Mesendoderm (in vitro differentiated cells): ENCODE data around the gene AFDN.

Experiments
- DNase-seq: peaks from one replicate; pipeline ENCODE4 v3.0.0; 2013
- H2AK5ac ChIP-seq: 2 replicates; pipeline ENCODE4 v1.6.1; 2013; ENCODE audit warnings: low read length, inconsistent platforms
- H2BK120ac ChIP-seq: 2 replicates; pipeline ENCODE4 v1.6.1; 2013; ENCODE audit warnings: low read depth, mild to moderate bottlenecking, low read length, moderate library complexity, mixed read lengths
- H2BK15ac ChIP-seq: replicated peaks from 2 replicates; pipeline ENCODE4 v1.6.1; 2013; ENCODE audit warnings: low read depth, mild to moderate bottlenecking, moderate library complexity
- H2BK5ac ChIP-seq: 2 replicates; pipeline ENCODE4 v1.6.1; 2013; ENCODE audit warnings: low read length, inconsistent platforms
- H3K18ac ChIP-seq: 2 replicates; pipeline ENCODE4 v1.6.1; 2013; ENCODE audit warnings: mild to moderate bottlenecking, low read length, mixed read lengths
- H3K23ac ChIP-seq: one replicate; pipeline ENCODE4 v1.6.1; 2013; ENCODE audit warnings: low read length
- H3K27ac ChIP-seq: 2 replicates; pipeline ENCODE4 v1.5.1; 2013; ENCODE audit warnings: low read depth, mild to moderate bottlenecking, inconsistent platforms, low read length, moderate library complexity
- H3K27me3 ChIP-seq: 2 replicates; pipeline ENCODE4 v1.6.1; 2013; ENCODE audit warnings: low read length, control low read depth, mild to moderate bottlenecking, inconsistent platforms; ENCODE audit not compliant: insufficient read depth, poor library complexity
- H3K36me3 ChIP-seq: 2 replicates; pipeline ENCODE4 v1.6.1; 2013; ENCODE audit warnings: low read length, inconsistent platforms; ENCODE audit not compliant: control insufficient read depth, insufficient read depth
- H3K4ac ChIP-seq: one replicate; pipeline ENCODE4 v1.6.1; 2013; ENCODE audit warnings: low read depth, mild to moderate bottlenecking, low read length, moderate library complexity
- H3K4me1 ChIP-seq: 2 replicates; pipeline ENCODE4 v1.6.1; 2013; ENCODE audit warnings: low read depth, low read length, inconsistent platforms; ENCODE audit not compliant: control insufficient read depth
- H3K4me2 ChIP-seq: 2 replicates; pipeline ENCODE4 v1.6.1; 2013; ENCODE audit warnings: low read length
- H3K4me3 ChIP-seq: 2 replicates; pipeline ENCODE4 v1.5.1; 2013; ENCODE audit warnings: mild to moderate bottlenecking, low read length
- H3K56ac ChIP-seq: one replicate; pipeline ENCODE4 v1.6.1; 2013; ENCODE audit warnings: low read length
- H3K79me1 ChIP-seq: 2 replicates; pipeline ENCODE4 v1.6.1; 2013; ENCODE audit warnings: low read length, inconsistent platforms
- H3K79me2 ChIP-seq: 2 replicates; pipeline ENCODE4 v1.6.1; 2013; ENCODE audit warnings: mild to moderate bottlenecking, low read length; ENCODE audit not compliant: control insufficient read depth, insufficient read depth
- H3K9ac ChIP-seq: 2 replicates; pipeline ENCODE4 v1.6.1; 2013; ENCODE audit warnings: low read length, inconsistent platforms
- H4K5ac ChIP-seq: one replicate; pipeline ENCODE4 v1.6.1; 2013; ENCODE audit warnings: low read length
- H4K8ac ChIP-seq: one replicate; pipeline ENCODE4 v1.6.1; 2013; ENCODE audit warnings: low read depth, mild to moderate bottlenecking, control low read depth, low read length, moderate library complexity
- WGBS: extraction: QIAGEN DNeasy Blood & Tissue Kit; methylation state at CpG from one replicate; pipeline ENCODE4 v1.1.7; 2013; ENCODE audit warnings: low lambda C conversion rate, missing lambda C conversion rate; ENCODE audit not compliant: insufficient coverage; ENCODE audit errors: extremely low coverage; 5-methylcytosine and 5-hydroxymethylcytosine counted together

AFDN gene

GRCh38 chr6:167879612-167880011, 52.9 kb downstream of the AFDN start:
- no peak overlapping the region for H3K56ac ChIP-seq
- peaks cover 5% of the 10 kb centered on the region for H3K36me3 ChIP-seq
- no peak overlapping the region for H3K4me2 ChIP-seq
- no peak overlapping the region for H2BK15ac ChIP-seq
- H2BK120ac ChIP-seq, result no peak overlapping the region
- WGBS, result no CpG with 5 or more reads among the region's 1 CpG
- H3K27me3 ChIP-seq, result no peaks in the 10 kb centered on the region
- no peak overlapping the region for H4K5ac ChIP-seq
- H3K18ac ChIP-seq, result no peak overlapping the region
- DNase-seq, result no peak
- no peak overlapping the region for H3K23ac ChIP-seq
- no peak overlapping the region for H3K9ac ChIP-seq
- peaks cover 4% of the 10 kb centered on the region for H3K79me1 ChIP-seq
- no peak overlapping the region for H3K4ac ChIP-seq
- peaks cover 4% of the 10 kb centered on the region for H3K4me1 ChIP-seq
- H3K4me3 ChIP-seq, result no peak overlapping the region
- H2BK5ac ChIP-seq, result no peak overlapping the region
- no peak overlapping the region for H2AK5ac ChIP-seq
- no peaks in the 10 kb centered on the region for H3K79me2 ChIP-seq
- no peak overlapping the region for H4K8ac ChIP-seq
- H3K27ac ChIP-seq, result no peak overlapping the region

GRCh38 chr6:167881327-167881726, 54.6 kb downstream of the AFDN start:
- no peak overlapping the region for H4K8ac ChIP-seq
- no CpG with 5 or more reads among the region's 2 CpGs for WGBS
- peak overlapping the region; percentile 15 for H2AK5ac ChIP-seq
- peak overlapping the region; percentile 26 for H3K9ac ChIP-seq
- peaks cover 4% of the 10 kb centered on the region for H3K4me1 ChIP-seq
- no peaks in the 10 kb centered on the region for H3K79me1 ChIP-seq
- peak overlapping the region; percentile 23 for H3K18ac ChIP-seq
- no peak overlapping the region for H3K4ac ChIP-seq
- no peaks in the 10 kb centered on the region for H3K79me2 ChIP-seq
- DNase-seq, result peak; percentile 88
- H3K56ac ChIP-seq, result peak overlapping the region; percentile 79
- H2BK5ac ChIP-seq, result peak overlapping the region; percentile 68
- H3K27me3 ChIP-seq, result no peaks in the 10 kb centered on the region
- H3K23ac ChIP-seq, result no peak overlapping the region
- H2BK15ac ChIP-seq, result no peak overlapping the region
- peaks cover 1% of the 10 kb centered on the region for H3K36me3 ChIP-seq
- no peak overlapping the region for H4K5ac ChIP-seq
- H3K4me3 ChIP-seq, result no peak overlapping the region
- H3K27ac ChIP-seq, result peak overlapping the region; percentile 60
- no peak overlapping the region for H2BK120ac ChIP-seq
- no peak overlapping the region for H3K4me2 ChIP-seq

GRCh38 chr6:167882244-167882643, 55.5 kb downstream of the AFDN start:
- WGBS, result no CpG with 5 or more reads among the region's 6 CpGs

GRCh38 chr6:167888098-167888497, 61.4 kb downstream of the AFDN start:
- no peak overlapping the region for H4K8ac ChIP-seq
- no peak overlapping the region for H3K27ac ChIP-seq
- H2BK120ac ChIP-seq, result no peak overlapping the region
- DNase-seq, result no peak
- H3K4ac ChIP-seq, result no peak overlapping the region
- no peak overlapping the region for H3K56ac ChIP-seq
- no peak overlapping the region for H2BK15ac ChIP-seq
- no peak overlapping the region for H3K9ac ChIP-seq
- H3K18ac ChIP-seq, result no peak overlapping the region
- no peak overlapping the region for H3K4me2 ChIP-seq
- H3K79me1 ChIP-seq, result peaks cover 1% of the 10 kb centered on the region
- no peak overlapping the region for H2AK5ac ChIP-seq
- H3K4me3 ChIP-seq, result no peak overlapping the region
- H3K27me3 ChIP-seq, result no peaks in the 10 kb centered on the region
- H2BK5ac ChIP-seq, result no peak overlapping the region
- H3K23ac ChIP-seq, result no peak overlapping the region
- H3K79me2 ChIP-seq, result no peaks in the 10 kb centered on the region
- peaks cover 1% of the 10 kb centered on the region for H3K36me3 ChIP-seq
- H4K5ac ChIP-seq, result no peak overlapping the region
- peaks cover 2% of the 10 kb centered on the region for H3K4me1 ChIP-seq

More at GRCh38 chr6:167882244-167882643, 55.5 kb downstream of the AFDN start:
- H3K4me3 ChIP-seq, result no peak overlapping the region
- no peak overlapping the region for H2BK15ac ChIP-seq
- no peak overlapping the region for H3K56ac ChIP-seq
- no peaks in the 10 kb centered on the region for H3K79me1 ChIP-seq
- no peak overlapping the region for H2BK120ac ChIP-seq
- peaks cover 1% of the 10 kb centered on the region for H3K36me3 ChIP-seq
- H3K27me3 ChIP-seq, result no peaks in the 10 kb centered on the region
- no peak overlapping the region for H2BK5ac ChIP-seq
- no peak overlapping the region for H4K5ac ChIP-seq
- H3K4ac ChIP-seq, result peak overlapping the region; percentile 37
- H3K23ac ChIP-seq, result no peak overlapping the region
- H2AK5ac ChIP-seq, result no peak overlapping the region
- H3K18ac ChIP-seq, result no peak overlapping the region
- H4K8ac ChIP-seq, result no peak overlapping the region
- H3K4me2 ChIP-seq, result no peak overlapping the region
- H3K27ac ChIP-seq, result no peak overlapping the region
- H3K79me2 ChIP-seq, result no peaks in the 10 kb centered on the region
- H3K4me1 ChIP-seq, result peaks cover 4% of the 10 kb centered on the region
- no peak for DNase-seq
- H3K9ac ChIP-seq, result no peak overlapping the region

GRCh38 chr6:167892835-167893815, 66.4 kb downstream of the AFDN start:
- Histone ChIP-seq H2BK15ac (no peak overlapping the region), H3K4me1 (peaks cover 10% of the 10 kb centered on the region), H3K9ac (no peak overlapping the region), H4K5ac (no peak overlapping the region), H2BK120ac (no peak overlapping the region), H3K56ac (peak overlapping the region; percentile 54), H3K79me1 (peaks cover 2% of the 10 kb centered on the region), H4K8ac (no peak overlapping the region), H2AK5ac (no peak overlapping the region), H3K36me3 (no peaks in the 10 kb centered on the region), H2BK5ac (no peak overlapping the region), H3K79me2 (no peaks in the 10 kb centered on the region), H3K27ac (peak overlapping the region; percentile 38), H3K23ac (no peak overlapping the region), H3K4ac (no peak overlapping the region), H3K18ac (no peak overlapping the region), H3K27me3 (no peaks in the 10 kb centered on the region), H3K4me2 (no peak overlapping the region), H3K4me3 (no peak overlapping the region)
- WGBS, result no CpG with 5 or more reads among the region's 8 CpGs
- DNase-seq, result peak; percentile 93
